ENCODE measurements around the gene CDK5RAP2.

Gene CDK5RAP2

GRCh38 chr9:120439926-120440325 is 140.0 kb downstream of the CDK5RAP2 start:
- H3K9me3 ChIP-seq (ENCODE audit: control insufficient read depth in 2 of 2, low read length in 2 of 2), result no peaks in the 10 kb centered on the region
- H3K4me3 ChIP-seq (ENCODE audit: low read length in 2 of 2), result no peak overlapping the region
- H3K27ac ChIP-seq (ENCODE audit: low read length), result no peak overlapping the region
- no peak overlapping the region for H3K9ac ChIP-seq (ENCODE audit: low read length in 2 of 2)
- H3K27me3 ChIP-seq (ENCODE audit: control insufficient read depth in 1 of 2, insufficient read depth in 2 of 2, low read length in 2 of 2), result no peaks in the 10 kb centered on the region
- peaks cover 27 to 31% of the 10 kb centered on the region in 2 donors for H3K36me3 ChIP-seq (ENCODE audit: control insufficient read depth in 2 of 2, insufficient read depth in 2 of 2, low read length in 2 of 2)
- H3K4me1 ChIP-seq (ENCODE audit: control insufficient read depth, insufficient read depth, low read length), result peaks cover 3% of the 10 kb centered on the region

- H3K4me3 ChIP-seq (ENCODE audit: low read length in 2 of 2), result no peak overlapping the region
- no peak overlapping the region for H3K27ac ChIP-seq (ENCODE audit: low read length)
- peaks cover 3% of the 10 kb centered on the region for H3K4me1 ChIP-seq (ENCODE audit: control insufficient read depth, insufficient read depth, low read length)
- H3K36me3 ChIP-seq (ENCODE audit: control insufficient read depth in 2 of 2, insufficient read depth in 2 of 2, low read length in 2 of 2), result peaks cover 27 to 31% of the 10 kb centered on the region in 2 donors
- no peak overlapping the region for H3K9ac ChIP-seq (ENCODE audit: low read length in 2 of 2)
- no peaks in the 10 kb centered on the region for H3K9me3 ChIP-seq (ENCODE audit: control insufficient read depth in 2 of 2, low read length in 2 of 2)
- H3K27me3 ChIP-seq (ENCODE audit: control insufficient read depth in 1 of 2, insufficient read depth in 2 of 2, low read length in 2 of 2), result no peaks in the 10 kb centered on the region
Measured at GRCh38 chr9:120438836-120439546, 141.0 kb downstream of the CDK5RAP2 start.

- Histone ChIP-seq H3K36me3 (ENCODE audit: control insufficient read depth in 2 of 2, insufficient read depth in 2 of 2, low read length in 2 of 2) (peaks cover 24 to 27% of the 10 kb centered on the region in 2 donors), H3K27ac (ENCODE audit: low read length) (no peak overlapping the region), H3K4me3 (ENCODE audit: low read length in 2 of 2) (no peak overlapping the region)
Measured at GRCh38 chr9:120438111-120438510, 141.9 kb downstream of the CDK5RAP2 start.

GRCh38 chr9:120436983-120437475 is 142.9 kb downstream of the CDK5RAP2 start:
- Histone ChIP-seq H3K27ac (ENCODE audit: low read length) (no peak overlapping the region), H3K27me3 (ENCODE audit: control insufficient read depth in 1 of 2, insufficient read depth in 2 of 2, low read length in 2 of 2) (no peaks in the 10 kb centered on the region), H3K9me3 (ENCODE audit: control insufficient read depth in 2 of 2, low read length in 2 of 2) (no peaks in the 10 kb centered on the region), H3K4me1 (ENCODE audit: control insufficient read depth, insufficient read depth, low read length) (peaks cover 3% of the 10 kb centered on the region), H3K9ac (ENCODE audit: low read length in 2 of 2) (no peak overlapping the region), H3K36me3 (ENCODE audit: control insufficient read depth in 2 of 2, insufficient read depth in 2 of 2, low read length in 2 of 2) (peaks cover 19 to 22% of the 10 kb centered on the region in 2 donors), H3K4me3 (ENCODE audit: low read length in 2 of 2) (no peak overlapping the region)

More at GRCh38 chr9:120438111-120438510, 141.9 kb downstream of the CDK5RAP2 start:
- no peaks in the 10 kb centered on the region for H3K9me3 ChIP-seq (ENCODE audit: control insufficient read depth in 2 of 2, low read length in 2 of 2)
- H3K9ac ChIP-seq (ENCODE audit: low read length in 2 of 2), result no peak overlapping the region
- no peaks in the 10 kb centered on the region for H3K27me3 ChIP-seq (ENCODE audit: control insufficient read depth in 1 of 2, insufficient read depth in 2 of 2, low read length in 2 of 2)
- H3K4me1 ChIP-seq (ENCODE audit: control insufficient read depth, insufficient read depth, low read length), result peaks cover 3% of the 10 kb centered on the region

GRCh38 chr9:120436446-120436845 is 143.5 kb downstream of the CDK5RAP2 start:
- peaks cover 19 to 22% of the 10 kb centered on the region in 2 donors for H3K36me3 ChIP-seq (ENCODE audit: control insufficient read depth in 2 of 2, insufficient read depth in 2 of 2, low read length in 2 of 2)
- no peak overlapping the region for H3K4me3 ChIP-seq (ENCODE audit: low read length in 2 of 2)
- H3K27ac ChIP-seq (ENCODE audit: low read length), result no peak overlapping the region
- H3K27me3 ChIP-seq (ENCODE audit: control insufficient read depth in 1 of 2, insufficient read depth in 2 of 2, low read length in 2 of 2), result no peaks in the 10 kb centered on the region
- peaks cover 3% of the 10 kb centered on the region for H3K4me1 ChIP-seq (ENCODE audit: control insufficient read depth, insufficient read depth, low read length)
- H3K9ac ChIP-seq (ENCODE audit: low read length in 2 of 2), result no peak overlapping the region
- H3K9me3 ChIP-seq (ENCODE audit: control insufficient read depth in 2 of 2, low read length in 2 of 2), result no peaks in the 10 kb centered on the region

GRCh38 chr9:120435091-120435490 is 144.9 kb downstream of the CDK5RAP2 start:
- no peak overlapping the region for H3K27ac ChIP-seq (ENCODE audit: low read length)
- no peaks in the 10 kb centered on the region for H3K27me3 ChIP-seq (ENCODE audit: control insufficient read depth in 1 of 2, insufficient read depth in 2 of 2, low read length in 2 of 2)
- H3K9me3 ChIP-seq (ENCODE audit: control insufficient read depth in 2 of 2, low read length in 2 of 2), result no peaks in the 10 kb centered on the region
- peaks cover 3% of the 10 kb centered on the region for H3K4me1 ChIP-seq (ENCODE audit: control insufficient read depth, insufficient read depth, low read length)
- no peak overlapping the region for H3K9ac ChIP-seq (ENCODE audit: low read length in 2 of 2)
- peaks cover 19 to 22% of the 10 kb centered on the region in 2 donors for H3K36me3 ChIP-seq (ENCODE audit: control insufficient read depth in 2 of 2, insufficient read depth in 2 of 2, low read length in 2 of 2)
- no peak overlapping the region for H3K4me3 ChIP-seq (ENCODE audit: low read length in 2 of 2)

- H3K9ac ChIP-seq (ENCODE audit: low read length in 2 of 2), result no peak overlapping the region
- no peaks in the 10 kb centered on the region for H3K27me3 ChIP-seq (ENCODE audit: control insufficient read depth in 1 of 2, insufficient read depth in 2 of 2, low read length in 2 of 2)
- H3K9me3 ChIP-seq (ENCODE audit: control insufficient read depth in 2 of 2, low read length in 2 of 2), result no peaks in the 10 kb centered on the region
- peaks cover 3% of the 10 kb centered on the region for H3K4me1 ChIP-seq (ENCODE audit: control insufficient read depth, insufficient read depth, low read length)
- H3K27ac ChIP-seq (ENCODE audit: low read length), result no peak overlapping the region
- H3K4me3 ChIP-seq (ENCODE audit: low read length in 2 of 2), result peak overlapping the region in 1 of 2 donors; percentile 1
- H3K36me3 ChIP-seq (ENCODE audit: control insufficient read depth in 2 of 2, insufficient read depth in 2 of 2, low read length in 2 of 2), result peaks cover 19 to 20% of the 10 kb centered on the region in 2 donors
Measured at GRCh38 chr9:120434532-120434931, 145.4 kb downstream of the CDK5RAP2 start.

- peaks cover 11 to 14% of the 10 kb centered on the region in 2 donors for H3K36me3 ChIP-seq (ENCODE audit: control insufficient read depth in 2 of 2, insufficient read depth in 2 of 2, low read length in 2 of 2)
- no peaks in the 10 kb centered on the region for H3K9me3 ChIP-seq (ENCODE audit: control insufficient read depth in 2 of 2, low read length in 2 of 2)
- H3K4me3 ChIP-seq (ENCODE audit: low read length in 2 of 2), result no peak overlapping the region
- H3K4me1 ChIP-seq (ENCODE audit: control insufficient read depth, insufficient read depth, low read length), result peaks cover 3% of the 10 kb centered on the region
- no peak overlapping the region for H3K9ac ChIP-seq (ENCODE audit: low read length in 2 of 2)
- H3K27ac ChIP-seq (ENCODE audit: low read length), result no peak overlapping the region
- no peaks in the 10 kb centered on the region for H3K27me3 ChIP-seq (ENCODE audit: control insufficient read depth in 1 of 2, insufficient read depth in 2 of 2, low read length in 2 of 2)
Measured at GRCh38 chr9:120433701-120434100, 146.3 kb downstream of the CDK5RAP2 start.

GRCh38 chr9:120432600-120432999 is 147.4 kb downstream of the CDK5RAP2 start:
- no peak overlapping the region for H3K4me3 ChIP-seq (ENCODE audit: low read length in 2 of 2)
- H3K36me3 ChIP-seq (ENCODE audit: control insufficient read depth in 2 of 2, insufficient read depth in 2 of 2, low read length in 2 of 2), result peaks cover 5 to 6% of the 10 kb centered on the region in 2 donors
- H3K4me1 ChIP-seq (ENCODE audit: control insufficient read depth, insufficient read depth, low read length), result peaks cover 3% of the 10 kb centered on the region
- no peak overlapping the region for H3K9ac ChIP-seq (ENCODE audit: low read length in 2 of 2)
- no peak overlapping the region for H3K27ac ChIP-seq (ENCODE audit: low read length)
- no peaks in the 10 kb centered on the region for H3K9me3 ChIP-seq (ENCODE audit: control insufficient read depth in 2 of 2, low read length in 2 of 2)
- H3K27me3 ChIP-seq (ENCODE audit: control insufficient read depth in 1 of 2, insufficient read depth in 2 of 2, low read length in 2 of 2), result no peaks in the 10 kb centered on the region

GRCh38 chr9:120431268-120431667 is 148.7 kb downstream of the CDK5RAP2 start:
- peaks cover 3% of the 10 kb centered on the region for H3K4me1 ChIP-seq (ENCODE audit: control insufficient read depth, insufficient read depth, low read length)
- no peak overlapping the region for H3K27ac ChIP-seq (ENCODE audit: low read length)
- no peaks in the 10 kb centered on the region for H3K9me3 ChIP-seq (ENCODE audit: control insufficient read depth in 2 of 2, low read length in 2 of 2)
- H3K27me3 ChIP-seq (ENCODE audit: control insufficient read depth in 1 of 2, insufficient read depth in 2 of 2, low read length in 2 of 2), result no peaks in the 10 kb centered on the region
- no peaks in the 10 kb centered on the region for H3K36me3 ChIP-seq (ENCODE audit: control insufficient read depth in 2 of 2, insufficient read depth in 2 of 2, low read length in 2 of 2)
- no peak overlapping the region for H3K9ac ChIP-seq (ENCODE audit: low read length in 2 of 2)
- no peak overlapping the region for H3K4me3 ChIP-seq (ENCODE audit: low read length in 2 of 2)

- Histone ChIP-seq H3K27ac (ENCODE audit: low read length) (no peak overlapping the region), H3K4me1 (ENCODE audit: control insufficient read depth, insufficient read depth, low read length) (no peaks in the 10 kb centered on the region), H3K36me3 (ENCODE audit: control insufficient read depth in 2 of 2, insufficient read depth in 2 of 2, low read length in 2 of 2) (peaks cover 16 to 25% of the 10 kb centered on the region in 2 donors), H3K9me3 (ENCODE audit: control insufficient read depth in 2 of 2, low read length in 2 of 2) (no peaks in the 10 kb centered on the region), H3K9ac (ENCODE audit: low read length in 2 of 2) (no peak overlapping the region), H3K27me3 (ENCODE audit: control insufficient read depth in 1 of 2, insufficient read depth in 2 of 2, low read length in 2 of 2) (no peaks in the 10 kb centered on the region), H3K4me3 (ENCODE audit: low read length in 2 of 2) (no peak overlapping the region)
Measured at GRCh38 chr9:120424248-120424647, 155.7 kb downstream of the CDK5RAP2 start.
